HUDEP-2 (cell line): ENCODE measurements around the gene PCAT7.
A peak's percentile ranks its signal among the peaks of the same experiment; 100 is the strongest.
"Not testable (repeated sequence)": the region's sequence is repeated elsewhere in the genome, so short reads cannot be mapped to it uniquely, and the experiment has no call there.

Experiments
- DNase-seq, 76 experiments: peaks; one replicate each; lab custom pipeline; 2025; ENCODE audit not compliant: unreplicated experiment in 76 of 76; lab: John Stamatoyannopoulos, UW

Gene PCAT7

GRCh38 chr9:94554439-94555331 lies at the start of gene PCAT7:
Gene PCAT7 (plus strand): TSS chr9:94555083.
- peak in 66 of 76 experiments; percentile 23 to 88 (median 64) for DNase-seq

- DNase-seq, result not testable (repeated sequence)
These were observed 48.5 kb upstream of the PCAT7 start for GRCh38 chr9:94506370-94506769.

GRCh38 chr9:94507531-94508258 lies 47.2 kb upstream of the PCAT7 start:
- DNase-seq, result no peak

GRCh38 chr9:94511134-94511954 lies 43.5 kb upstream of the PCAT7 start:
- no peak for DNase-seq

- no peak for DNase-seq
These were observed 43.0 kb upstream of the PCAT7 start for GRCh38 chr9:94511955-94512265.

- no peak for DNase-seq
These were observed 40.2 kb upstream of the PCAT7 start for GRCh38 chr9:94514722-94515121.

- DNase-seq, result no peak
These were observed 37.6 kb upstream of the PCAT7 start for GRCh38 chr9:94517254-94517653.

- no peak for DNase-seq
These were observed 29.4 kb upstream of the PCAT7 start for GRCh38 chr9:94525396-94526035.

GRCh38 chr9:94526271-94526670 lies 28.6 kb upstream of the PCAT7 start:
- DNase-seq, result no peak

GRCh38 chr9:94526951-94527350 lies 27.9 kb upstream of the PCAT7 start:
- no peak for DNase-seq

- no peak for DNase-seq
These were observed 26.0 kb upstream of the PCAT7 start for GRCh38 chr9:94528886-94529285.

- DNase-seq, result no peak
These were observed 21.7 kb upstream of the PCAT7 start for GRCh38 chr9:94533155-94533554.

GRCh38 chr9:94533601-94534000 lies 21.3 kb upstream of the PCAT7 start:
- no peak for DNase-seq

GRCh38 chr9:94534901-94535300 lies 20.0 kb upstream of the PCAT7 start:
- no peak for DNase-seq

GRCh38 chr9:94538908-94539307 lies 16.0 kb upstream of the PCAT7 start:
- DNase-seq, result no peak

GRCh38 chr9:94544335-94544734 lies 10.5 kb upstream of the PCAT7 start:
- DNase-seq, result not testable (repeated sequence)

- no peak for DNase-seq
These were observed 8.9 kb upstream of the PCAT7 start for GRCh38 chr9:94545940-94546339.

GRCh38 chr9:94553029-94553938 lies 1.6 kb upstream of the PCAT7 start:
- DNase-seq, result peak in 1 of 76 experiments; percentile 8

- peak in 73 of 76 experiments; percentile 21 to 88 (median 71) for DNase-seq
These were observed 825 bp upstream of the PCAT7 start for GRCh38 chr9:94554078-94554438.

- DNase-seq, result no peak
These were observed 2.5 kb downstream of the PCAT7 start for GRCh38 chr9:94557376-94557775.
